Gastrocnemius medialis (tissue), 4 donors: ENCODE results near the gene PLK3.

Source experiments
- POLR2A ChIP-seq, 2 donors: fragments of 450-650 bp; IDR thresholded peaks; one replicate each; pipeline ENCODE4 v1.6.1; 2017; ENCODE audit warnings: antibody characterized with exemption in 2 of 2, mild to moderate bottlenecking in 2 of 2, moderate library complexity in 2 of 2
- TF ChIP-seq, protein P1 (sequence below), 5 experiments: fragments of 450-650 bp in 3 of 5; fragments of 200-600 bp in 2 of 5; sonication (generic) in 2 of 5; IDR thresholded peaks in 4 of 5; conservative IDR thresholded peaks in 1 of 5; 1 replicate in 4 of 5; 2 replicates in 1 of 5; pipeline ENCODE4 v1.5.1; 2016 to 2019; ENCODE audit warnings: antibody characterized with exemption in 5 of 5, mild to moderate bottlenecking in 3 of 5, moderate library complexity in 3 of 5

DNA sequence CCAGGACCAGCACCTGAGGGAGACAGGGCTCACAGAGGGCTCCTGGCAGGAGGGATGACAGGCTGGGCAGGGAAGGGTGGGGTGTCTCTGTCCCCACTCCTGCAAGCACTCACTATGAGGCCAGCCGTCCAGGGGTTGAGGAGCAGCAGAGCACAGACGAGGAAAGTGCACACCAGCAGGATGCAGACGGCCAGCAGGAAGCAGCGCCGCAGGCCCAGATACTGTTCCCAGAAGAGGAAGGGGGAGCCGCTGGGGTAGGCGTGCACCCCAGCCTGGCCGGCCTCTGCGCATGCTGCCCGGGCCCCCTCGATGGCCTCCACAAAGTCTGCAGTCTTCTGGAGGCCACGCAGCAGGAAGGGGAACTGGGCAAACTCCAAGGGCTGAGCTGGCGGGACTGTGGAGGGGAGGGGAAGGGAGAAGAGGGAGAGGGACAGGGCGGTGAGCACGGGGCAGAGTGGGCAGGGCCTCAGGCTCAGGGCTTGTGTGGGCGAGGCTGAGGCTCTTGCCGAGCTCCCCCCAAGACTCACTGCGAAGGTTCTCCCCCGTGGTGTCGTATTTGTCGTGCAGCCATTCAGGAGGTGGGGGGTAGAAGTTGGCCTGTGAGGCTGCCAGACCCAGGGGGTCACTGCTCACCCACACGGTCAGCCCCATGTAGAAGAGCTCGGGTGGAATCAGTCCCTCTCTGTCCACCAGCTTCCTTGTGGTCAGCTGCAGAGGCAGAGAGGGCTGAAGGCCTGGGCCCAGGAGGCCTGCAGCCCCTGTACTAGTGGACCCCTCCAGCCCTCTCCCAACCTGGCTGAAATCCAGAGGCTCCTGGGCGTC lies 26.4 kb downstream of the PLK3 start:
- TF ChIP-seq, protein P1, sequence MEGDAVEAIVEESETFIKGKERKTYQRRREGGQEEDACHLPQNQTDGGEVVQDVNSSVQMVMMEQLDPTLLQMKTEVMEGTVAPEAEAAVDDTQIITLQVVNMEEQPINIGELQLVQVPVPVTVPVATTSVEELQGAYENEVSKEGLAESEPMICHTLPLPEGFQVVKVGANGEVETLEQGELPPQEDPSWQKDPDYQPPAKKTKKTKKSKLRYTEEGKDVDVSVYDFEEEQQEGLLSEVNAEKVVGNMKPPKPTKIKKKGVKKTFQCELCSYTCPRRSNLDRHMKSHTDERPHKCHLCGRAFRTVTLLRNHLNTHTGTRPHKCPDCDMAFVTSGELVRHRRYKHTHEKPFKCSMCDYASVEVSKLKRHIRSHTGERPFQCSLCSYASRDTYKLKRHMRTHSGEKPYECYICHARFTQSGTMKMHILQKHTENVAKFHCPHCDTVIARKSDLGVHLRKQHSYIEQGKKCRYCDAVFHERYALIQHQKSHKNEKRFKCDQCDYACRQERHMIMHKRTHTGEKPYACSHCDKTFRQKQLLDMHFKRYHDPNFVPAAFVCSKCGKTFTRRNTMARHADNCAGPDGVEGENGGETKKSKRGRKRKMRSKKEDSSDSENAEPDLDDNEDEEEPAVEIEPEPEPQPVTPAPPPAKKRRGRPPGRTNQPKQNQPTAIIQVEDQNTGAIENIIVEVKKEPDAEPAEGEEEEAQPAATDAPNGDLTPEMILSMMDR (IDR thresholded peaks at IDR 0.05 in 4 of 5, conservative IDR thresholded peaks at IDR 0.05 in 1 of 5): no peak
- no peak for TF ChIP-seq POLR2A (IDR thresholded peaks at IDR 0.05)
